Stimulated activated CD4-positive, alpha-beta T cell treated with anti-CD3 and anti-CD28 coated beads, Interleukin-4, amount 100 ng/mL, for 48 hours (primary cell): Measurements from ENCODE around the gene MLF1.

Experiments
- DNase-seq, 2 donors: peaks; one replicate each; pipeline ENCODE4 v3.0.0-alpha.2; 2020; ENCODE audit warnings: low read depth in 2 of 2

Gene MLF1

GRCh38 chr3:158574646-158575045, 3.7 kb downstream of the MLF1 start:
- no peak for DNase-seq

GRCh38 chr3:158590223-158590622, 19.2 kb downstream of the MLF1 start:
- no peak for DNase-seq

- DNase-seq = no peak
These were observed 29.8 kb downstream of the MLF1 start for GRCh38 chr3:158600787-158601186.

GRCh38 chr3:158602227-158602626, 31.2 kb downstream of the MLF1 start:
- no peak for DNase-seq

GRCh38 chr3:158617982-158618875, 47.2 kb downstream of the MLF1 start:
- DNase-seq = no peak

GRCh38 chr3:158625881-158626280, 54.9 kb downstream of the MLF1 start:
- no peak for DNase-seq

GRCh38 chr3:158631981-158632380, 61.0 kb downstream of the MLF1 start:
- DNase-seq = no peak

GRCh38 chr3:158640646-158641045, 69.7 kb downstream of the MLF1 start:
- DNase-seq = no peak

GRCh38 chr3:158642005-158642404, 71.0 kb downstream of the MLF1 start:
- no peak for DNase-seq

GRCh38 chr3:158642474-158643210, 71.6 kb downstream of the MLF1 start:
- DNase-seq = no peak

GRCh38 chr3:158644345-158644908, 73.4 kb downstream of the MLF1 start, which contains the start of gene GFM1:
TSS of gene GFM1 (plus strand) at chr3:158644527. CDS start at chr3:158644635, 108 bp downstream.
- peak; percentile 66 to 85 for DNase-seq

GRCh38 chr3:158649791-158650190, 78.8 kb downstream of the MLF1 start:
- no peak for DNase-seq

GRCh38 chr3:158651192-158651591, 80.2 kb downstream of the MLF1 start:
- no peak for DNase-seq

GRCh38 chr3:158652463-158652862, 81.5 kb downstream of the MLF1 start:
- no peak for DNase-seq
